Keratinocyte (primary cell): ENCODE data around the gene CD37. TPM values are rescaled to one million over a fixed set of nuclear protein-coding genes. Genes with fewer than 3 reads are reported as not detected.

Experiments used
- DNase-seq: peaks from one replicate; pipeline ENCODE4 v3.0.0-alpha.2; 2011; ENCODE audit warnings: low read depth, missing footprints, low spot score
- FAIRE-seq: peaks from 2 replicates; lab custom pipeline; 2011; peaks lifted over from hg19 to GRCh38; lab: Jason Lieb, UNC
- H2AFZ ChIP-seq: 2 replicates; pipeline ENCODE4 v1.6.0; 2012; ENCODE audit warnings: low read length, control low read depth, inconsistent platforms; ENCODE audit not compliant: control insufficient read depth
- H3K27ac ChIP-seq: 2 replicates; pipeline ENCODE4 v1.5.1; 2011; ENCODE audit warnings: low read length; ENCODE audit not compliant: control insufficient read depth, insufficient read depth
- H3K27me3 ChIP-seq: 3 replicates; pipeline ENCODE4 v1.6.0; 2011; ENCODE audit warnings: low read length; ENCODE audit not compliant: control insufficient read depth, insufficient read depth; ENCODE audit errors: extremely low read depth
- H3K36me3 ChIP-seq, 2 experiments: 2 replicates in 1 of 2; 3 replicates in 1 of 2; pipeline ENCODE4 v1.5.1; 2011; ENCODE audit warnings: low read length in 2 of 2, mild to moderate bottlenecking in 1 of 2; ENCODE audit not compliant: control insufficient read depth in 2 of 2, insufficient read depth in 2 of 2; ENCODE audit errors: extremely low read depth in 1 of 2
- H3K4me1 ChIP-seq: 3 replicates; pipeline ENCODE4 v1.5.1; 2011; ENCODE audit warnings: low read length; ENCODE audit not compliant: control insufficient read depth, insufficient read depth; ENCODE audit errors: extremely low read depth
- H3K4me2 ChIP-seq: 3 replicates; pipeline ENCODE4 v1.6.0; 2011; ENCODE audit warnings: low read depth, low read length; ENCODE audit not compliant: control insufficient read depth, insufficient read depth; ENCODE audit errors: extremely low read depth
- H3K4me3 ChIP-seq, 3 experiments: fragments of 200-600 bp in 1 of 3; sonication (generic) in 1 of 3; 2 replicates in 2 of 3; 3 replicates in 1 of 3; pipeline ENCODE4 v1.5.1; 2011 to 2016; ENCODE audit warnings: low read length in 3 of 3, mild to moderate bottlenecking in 3 of 3, control low read depth in 2 of 3, inconsistent platforms in 1 of 3, low read depth in 1 of 3, mixed read lengths in 1 of 3, mixed run types in 1 of 3, moderate library complexity in 1 of 3; ENCODE audit not compliant: control insufficient read depth in 2 of 3, insufficient read depth in 2 of 3; ENCODE audit errors: extremely low read depth in 1 of 3
- H3K79me2 ChIP-seq: 2 replicates; pipeline ENCODE4 v1.6.0; 2012; ENCODE audit warnings: low read length; ENCODE audit not compliant: control insufficient read depth, insufficient read depth
- H3K9ac ChIP-seq: 3 replicates; pipeline ENCODE4 v1.6.0; 2011; ENCODE audit warnings: low read length; ENCODE audit not compliant: control insufficient read depth, insufficient read depth; ENCODE audit errors: extremely low read depth
- H3K9me1 ChIP-seq: 3 replicates; pipeline ENCODE4 v1.6.0; 2011; ENCODE audit warnings: low read length; ENCODE audit not compliant: control insufficient read depth, insufficient read depth; ENCODE audit errors: extremely low read depth
- H3K9me3 ChIP-seq: 2 replicates; pipeline ENCODE4 v1.5.1; 2012; ENCODE audit warnings: low read depth, low read length; ENCODE audit not compliant: control insufficient read depth
- H4K20me1 ChIP-seq: 3 replicates; pipeline ENCODE4 v1.6.0; 2011; ENCODE audit warnings: low read length; ENCODE audit not compliant: control insufficient read depth, insufficient read depth; ENCODE audit errors: extremely low read depth
- CTCF ChIP-seq, 3 experiments: IDR thresholded peaks in 1 of 3; conservative IDR thresholded peaks in 1 of 3; optimal IDR thresholded peaks in 1 of 3; 2 replicates in 2 of 3; 3 replicates in 1 of 3; pipeline versions ENCODE3 to v1.5.1; 2011; ENCODE audit warnings: low read length in 3 of 3, mild to moderate bottlenecking in 3 of 3, moderate library complexity in 2 of 3, control low read depth in 1 of 3, inconsistent platforms in 1 of 3; ENCODE audit not compliant: insufficient read depth in 2 of 3; ENCODE audit errors: extremely low read depth in 1 of 3
- EZH2 ChIP-seq: IDR thresholded peaks from one replicate; pipeline ENCODE4 v1.6.1; 2012; ENCODE audit warnings: inconsistent platforms, mild to moderate bottlenecking, low read length, moderate library complexity
- dilution Hi-C: fragments of 300-500 bp; cut with MboI; formaldehyde crosslinking; loops from one replicate; pipeline ENCODE4 v1.7.0; 2020; ENCODE audit warnings: low sequenced_read_pairs; ENCODE audit not compliant: extremely low pct_ligation_motif_present
- polyA plus RNA-seq, 5 experiments: library from polyadenylated mRNA; depleted of rRNA in 3 of 5; stranded (reverse) in 3 of 5; stranded (forward) in 1 of 5; unstranded in 1 of 5; fragments of >200 nt; gene quantifications; 1 replicate in 1 of 5; 2 replicates in 3 of 5; 3 replicates in 1 of 5; pipeline versions ENCODE4 v1.2.1 to v1.2.3, GENCODE V29; 2011 to 2012; ENCODE audit warnings: missing spikeins in 2 of 5, low read depth in 1 of 5, low replicate concordance in 1 of 5

The CD37 gene
- polyA plus RNA-seq, 1 donor (not counting 4 experiments of a cell fraction or from before 2014, with no cell fraction given): not detected

GRCh38 chr19:49347835-49348234 lies 12.6 kb downstream of the CD37 start:
- Histone ChIP-seq H2AFZ (no peak overlapping the region), H3K27me3 (no peaks in the 10 kb centered on the region), H3K9ac (no peak overlapping the region), H3K4me1 (no peaks in the 10 kb centered on the region), H3K4me2 (no peak overlapping the region), H3K27ac (no peak overlapping the region), H3K9me3 (no peaks in the 10 kb centered on the region), H3K36me3 (peaks cover 6 to 7% of the 10 kb centered on the region in 2 experiments), H3K4me3 (no peak overlapping the region), H3K79me2 (no peaks in the 10 kb centered on the region), H3K9me1 (no peaks in the 10 kb centered on the region), H4K20me1 (no peaks in the 10 kb centered on the region)
- dilution Hi-C loops: no loop called here
- TF ChIP-seq EZH2 (no peak), CTCF (optimal IDR thresholded peaks at IDR 0.05 in 1 of 3, IDR thresholded peaks at IDR 0.05 in 1 of 3, conservative IDR thresholded peaks at IDR 0.05 in 1 of 3; ENCODE audit: extremely low read depth in 1 of 3, insufficient read depth in 2 of 3, low read length in 3 of 3) (peak; percentile 5 to 21 (median 12))
- DNase-seq: no peak
- no peak for FAIRE-seq

GRCh38 chr19:49348305-49349189 lies 13.3 kb downstream of the CD37 start:
- H3K27ac ChIP-seq: no peak overlapping the region
- DNase-seq: no peak
- H3K79me2 ChIP-seq: no peaks in the 10 kb centered on the region
- FAIRE-seq: no peak
- H3K4me1 ChIP-seq: no peaks in the 10 kb centered on the region
- H3K9me1 ChIP-seq: no peaks in the 10 kb centered on the region
- H3K27me3 ChIP-seq: no peaks in the 10 kb centered on the region
- H3K4me3 ChIP-seq: no peak overlapping the region
- no peak overlapping the region for H3K4me2 ChIP-seq
- H2AFZ ChIP-seq: no peak overlapping the region
- TF ChIP-seq EZH2 (no peak), CTCF (optimal IDR thresholded peaks at IDR 0.05 in 1 of 3, IDR thresholded peaks at IDR 0.05 in 1 of 3, conservative IDR thresholded peaks at IDR 0.05 in 1 of 3; ENCODE audit: extremely low read depth in 1 of 3, insufficient read depth in 2 of 3, low read length in 3 of 3) (no peak)
- dilution Hi-C loops: no loop called here
- no peaks in the 10 kb centered on the region for H3K9me3 ChIP-seq
- H4K20me1 ChIP-seq: no peaks in the 10 kb centered on the region
- H3K36me3 ChIP-seq: peaks cover 6 to 7% of the 10 kb centered on the region in 2 experiments
- H3K9ac ChIP-seq: no peak overlapping the region
